Hepatocyte (in vitro differentiated cells): ENCODE data around the gene IL23A.

ENCODE experiments used
- EZH2 ChIP-seq: fragments of 200-600 bp; sonication (generic); IDR thresholded peaks from 2 replicates; pipeline ENCODE4 v1.6.1; 2016; ENCODE audit warnings: antibody characterized with exemption, mild to moderate bottlenecking, borderline replicate concordance
- TF ChIP-seq, protein P1 (sequence below): fragments of 200-600 bp; sonication (generic); IDR thresholded peaks from 2 replicates; pipeline ENCODE4 v1.5.1; 2016; ENCODE audit warnings: antibody characterized with exemption, mild to moderate bottlenecking; ENCODE audit not compliant: poor library complexity

DNA sequence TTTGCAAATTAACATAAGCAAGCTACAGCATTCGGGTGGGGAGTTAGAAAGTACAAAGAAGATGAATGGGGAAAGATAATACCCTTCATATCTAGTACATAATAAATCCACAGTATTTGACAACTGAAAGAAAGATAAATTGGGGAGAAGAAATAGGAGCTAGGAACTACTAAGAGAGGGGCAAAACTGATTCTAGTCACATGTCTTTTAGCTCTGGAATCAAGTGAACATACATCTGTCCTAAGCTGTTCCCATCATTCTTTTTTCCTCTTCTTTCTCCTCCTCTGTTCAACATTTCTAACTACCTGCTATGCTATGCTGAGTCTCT, 39.3 kb downstream of the IL23A start:
- TF ChIP-seq, protein P1, sequence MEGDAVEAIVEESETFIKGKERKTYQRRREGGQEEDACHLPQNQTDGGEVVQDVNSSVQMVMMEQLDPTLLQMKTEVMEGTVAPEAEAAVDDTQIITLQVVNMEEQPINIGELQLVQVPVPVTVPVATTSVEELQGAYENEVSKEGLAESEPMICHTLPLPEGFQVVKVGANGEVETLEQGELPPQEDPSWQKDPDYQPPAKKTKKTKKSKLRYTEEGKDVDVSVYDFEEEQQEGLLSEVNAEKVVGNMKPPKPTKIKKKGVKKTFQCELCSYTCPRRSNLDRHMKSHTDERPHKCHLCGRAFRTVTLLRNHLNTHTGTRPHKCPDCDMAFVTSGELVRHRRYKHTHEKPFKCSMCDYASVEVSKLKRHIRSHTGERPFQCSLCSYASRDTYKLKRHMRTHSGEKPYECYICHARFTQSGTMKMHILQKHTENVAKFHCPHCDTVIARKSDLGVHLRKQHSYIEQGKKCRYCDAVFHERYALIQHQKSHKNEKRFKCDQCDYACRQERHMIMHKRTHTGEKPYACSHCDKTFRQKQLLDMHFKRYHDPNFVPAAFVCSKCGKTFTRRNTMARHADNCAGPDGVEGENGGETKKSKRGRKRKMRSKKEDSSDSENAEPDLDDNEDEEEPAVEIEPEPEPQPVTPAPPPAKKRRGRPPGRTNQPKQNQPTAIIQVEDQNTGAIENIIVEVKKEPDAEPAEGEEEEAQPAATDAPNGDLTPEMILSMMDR = no peak
- no peak for TF ChIP-seq EZH2
